HepG2 (cell line): Measurements from ENCODE around the gene DCDC1. TPM values are rescaled to one million over a fixed set of nuclear protein-coding genes. Genes with fewer than 3 reads are reported as not detected.
A peak's percentile ranks its signal among the peaks of the same experiment; 100 is the strongest.

Source experiments
- CREM ChIP-seq, 2 experiments: sonication (generic) in 1 of 2; formaldehyde crosslinking in 1 of 2; IDR thresholded peaks; 2 replicates each; pipeline versions ENCODE4 v1.4.0 to v1.6.1; 2016 to 2020; ENCODE audit warnings: antibody characterized with exemption in 1 of 2, mild to moderate bottlenecking in 1 of 2, missing genetic modification reagents in 1 of 2
- DMAP1 ChIP-seq: IDR thresholded peaks from 2 replicates; pipeline ENCODE4 v1.6.1; 2016
- PCBP2 ChIP-seq: fragments of 200-400 bp; formaldehyde crosslinking; optimal IDR thresholded peaks from 2 replicates; pipeline ENCODE3; 2018; ENCODE audit warnings: low read length, low read depth; ENCODE audit not compliant: poor library complexity, severe bottlenecking
- PPARG ChIP-seq: conservative IDR thresholded peaks from 2 replicates; pipeline ENCODE4 v1.6.1; 2016; ENCODE audit warnings: missing biosample characterization, missing genetic modification reagents
- RELA ChIP-seq: sonication (generic); formaldehyde crosslinking; IDR thresholded peaks from 2 replicates; pipeline ENCODE4 v1.4.0; 2020; ENCODE audit warnings: missing genetic modification reagents
- SAFB2 ChIP-seq: sonication (generic); formaldehyde crosslinking; IDR thresholded peaks from 2 replicates; pipeline ENCODE4 v1.5.1; 2020; ENCODE audit warnings: missing genetic modification reagents, low read depth, mild to moderate bottlenecking, borderline replicate concordance
- THAP11 ChIP-seq: IDR thresholded peaks from 2 replicates; pipeline ENCODE4 v1.6.1; 2016; ENCODE audit warnings: missing biosample characterization, missing genetic modification reagents
- ZIK1 ChIP-seq: sonication (generic); formaldehyde crosslinking; IDR thresholded peaks from 2 replicates; pipeline ENCODE4 v1.5.0; 2020; ENCODE audit warnings: mild to moderate bottlenecking, low read depth, missing genetic modification reagents, borderline replicate concordance
- ZKSCAN1 ChIP-seq: fragments of 150-350 bp; IDR thresholded peaks from 2 replicates; pipeline ENCODE4 v1.6.1; 2014; ENCODE audit warnings: low read length
- ZNF460 ChIP-seq: sonication (generic); formaldehyde crosslinking; IDR thresholded peaks from 2 replicates; pipeline ENCODE4 v1.5.1; 2020; ENCODE audit warnings: missing genetic modification reagents, mild to moderate bottlenecking, borderline replicate concordance
- ZNF572 ChIP-seq: sonication (generic); formaldehyde crosslinking; IDR thresholded peaks from 2 replicates; pipeline ENCODE4 v1.5.1; 2020; ENCODE audit warnings: mild to moderate bottlenecking, missing genetic modification reagents
- polyA plus RNA-seq, 8 experiments: library from polyadenylated mRNA; depleted of rRNA in 3 of 8; stranded (reverse) in 7 of 8; unstranded in 1 of 8; fragments of >200 nt; fragmentation: Illumina TruSeq in 4 of 8; extraction: Trizol in 4 of 8; gene quantifications; 2 replicates each; pipeline versions ENCODE4 v1.2.1 to v1.2.3, GENCODE V29; 2011 to 2016; ENCODE audit warnings: low read depth in 4 of 8, missing spikeins in 1 of 8, mixed read lengths in 1 of 8; ENCODE audit not compliant: insufficient read depth in 1 of 8
- total RNA-seq, 5 experiments: library from RNA; depleted of rRNA; stranded (reverse); fragments of >200 nt; fragmentation: Illumina TruSeq; extraction: Trizol; gene quantifications; 2 replicates each; pipeline ENCODE4 v1.2.3, GENCODE V29; 2016; ENCODE audit warnings: low read depth in 1 of 5
- TF ChIP-seq, protein P1 (sequence below): IDR thresholded peaks from 2 replicates; pipeline ENCODE4 v1.6.1; 2012; ENCODE audit warnings: low read length, improper control_type of control experiment
- TF ChIP-seq, protein P2 (sequence below): fragments of 450-650 bp; IDR thresholded peaks from 2 replicates; pipeline ENCODE4 v1.6.1; 2016
- TF ChIP-seq, protein P3 (sequence below): sonication (generic); formaldehyde crosslinking; IDR thresholded peaks from 2 replicates; pipeline ENCODE4 v1.8.1; 2023; ENCODE audit warnings: mild to moderate bottlenecking, missing genetic modification reagents, borderline replicate concordance
- TF ChIP-seq, protein P4 (sequence below): sonication (generic); formaldehyde crosslinking; IDR thresholded peaks from 2 replicates; pipeline ENCODE4 v1.4.0; 2020; ENCODE audit warnings: mild to moderate bottlenecking, missing genetic modification reagents

Gene DCDC1
- total and polyA plus RNA-seq, 2 of the 13 experiments (the other 11 are each of a cell fraction or from before 2014, with no cell fraction given) = 0.12 to 0.27 TPM

DNA sequence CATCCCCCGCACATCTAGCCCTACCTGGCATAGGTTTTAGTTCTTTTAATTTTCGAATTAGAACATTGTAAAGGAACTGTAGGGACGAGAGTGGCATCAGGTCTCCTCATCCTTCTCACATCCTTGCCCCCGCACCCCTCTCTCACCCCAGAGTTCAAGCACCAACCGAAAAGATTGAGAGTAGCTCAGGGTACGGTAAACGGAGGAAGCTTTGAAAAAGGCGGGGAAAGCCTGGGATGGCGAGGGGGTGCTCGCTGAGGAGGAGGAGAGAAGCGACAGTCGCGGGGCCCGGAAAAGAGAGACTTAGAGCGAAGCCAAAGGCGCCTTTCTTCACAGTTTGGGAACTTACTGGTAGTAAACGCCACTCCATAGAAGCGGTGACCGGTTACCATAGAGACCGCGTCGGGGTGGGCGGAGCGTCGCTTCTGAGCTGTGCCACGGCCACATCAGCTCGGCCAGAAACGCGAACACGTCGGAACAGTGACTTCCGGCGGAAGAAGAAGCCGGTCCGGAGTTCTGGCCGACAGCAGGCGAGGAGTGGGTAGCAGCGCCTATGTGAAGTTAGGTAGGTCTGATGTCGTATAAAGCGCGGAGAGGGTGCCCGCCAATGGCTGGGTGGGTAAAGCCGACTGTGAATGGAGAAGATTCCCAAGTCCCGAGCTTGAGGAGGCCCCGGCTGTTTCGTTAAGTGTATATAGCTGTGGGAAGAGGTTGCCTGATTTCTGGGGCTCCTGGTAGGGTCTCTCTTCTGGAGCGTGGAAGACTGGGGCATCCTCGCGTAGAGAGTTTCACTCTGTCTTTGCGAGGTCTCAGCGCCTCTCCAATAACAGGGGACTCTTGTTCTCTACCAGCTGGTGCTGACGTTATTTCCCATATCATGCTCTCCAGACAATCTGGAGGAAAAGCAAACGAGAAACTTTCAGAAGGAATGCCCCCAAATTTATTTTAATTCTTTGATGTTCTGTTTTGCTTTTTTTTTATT, at the start of gene DCDC1, which contains the start of gene DNAJC24 (continued):
- TF ChIP-seq, protein P1, sequence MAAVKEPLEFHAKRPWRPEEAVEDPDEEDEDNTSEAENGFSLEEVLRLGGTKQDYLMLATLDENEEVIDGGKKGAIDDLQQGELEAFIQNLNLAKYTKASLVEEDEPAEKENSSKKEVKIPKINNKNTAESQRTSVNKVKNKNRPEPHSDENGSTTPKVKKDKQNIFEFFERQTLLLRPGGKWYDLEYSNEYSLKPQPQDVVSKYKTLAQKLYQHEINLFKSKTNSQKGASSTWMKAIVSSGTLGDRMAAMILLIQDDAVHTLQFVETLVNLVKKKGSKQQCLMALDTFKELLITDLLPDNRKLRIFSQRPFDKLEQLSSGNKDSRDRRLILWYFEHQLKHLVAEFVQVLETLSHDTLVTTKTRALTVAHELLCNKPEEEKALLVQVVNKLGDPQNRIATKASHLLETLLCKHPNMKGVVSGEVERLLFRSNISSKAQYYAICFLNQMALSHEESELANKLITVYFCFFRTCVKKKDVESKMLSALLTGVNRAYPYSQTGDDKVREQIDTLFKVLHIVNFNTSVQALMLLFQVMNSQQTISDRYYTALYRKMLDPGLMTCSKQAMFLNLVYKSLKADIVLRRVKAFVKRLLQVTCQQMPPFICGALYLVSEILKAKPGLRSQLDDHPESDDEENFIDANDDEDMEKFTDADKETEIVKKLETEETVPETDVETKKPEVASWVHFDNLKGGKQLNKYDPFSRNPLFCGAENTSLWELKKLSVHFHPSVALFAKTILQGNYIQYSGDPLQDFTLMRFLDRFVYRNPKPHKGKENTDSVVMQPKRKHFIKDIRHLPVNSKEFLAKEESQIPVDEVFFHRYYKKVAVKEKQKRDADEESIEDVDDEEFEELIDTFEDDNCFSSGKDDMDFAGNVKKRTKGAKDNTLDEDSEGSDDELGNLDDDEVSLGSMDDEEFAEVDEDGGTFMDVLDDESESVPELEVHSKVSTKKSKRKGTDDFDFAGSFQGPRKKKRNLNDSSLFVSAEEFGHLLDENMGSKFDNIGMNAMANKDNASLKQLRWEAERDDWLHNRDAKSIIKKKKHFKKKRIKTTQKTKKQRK = no peak
- peak; percentile 78 for TF ChIP-seq CREM (IDR thresholded peaks at IDR 0.05)
- TF ChIP-seq CREM (CRISPR knock-in tag; IDR thresholded peaks at IDR 0.05) = no peak
- no peak for TF ChIP-seq ZIK1 (CRISPR knock-in tag)
- no peak for TF ChIP-seq PCBP2
- no peak for TF ChIP-seq SAFB2 (CRISPR knock-in tag)
- TF ChIP-seq ZNF572 (CRISPR knock-in tag) = no peak
- TF ChIP-seq, protein P2, sequence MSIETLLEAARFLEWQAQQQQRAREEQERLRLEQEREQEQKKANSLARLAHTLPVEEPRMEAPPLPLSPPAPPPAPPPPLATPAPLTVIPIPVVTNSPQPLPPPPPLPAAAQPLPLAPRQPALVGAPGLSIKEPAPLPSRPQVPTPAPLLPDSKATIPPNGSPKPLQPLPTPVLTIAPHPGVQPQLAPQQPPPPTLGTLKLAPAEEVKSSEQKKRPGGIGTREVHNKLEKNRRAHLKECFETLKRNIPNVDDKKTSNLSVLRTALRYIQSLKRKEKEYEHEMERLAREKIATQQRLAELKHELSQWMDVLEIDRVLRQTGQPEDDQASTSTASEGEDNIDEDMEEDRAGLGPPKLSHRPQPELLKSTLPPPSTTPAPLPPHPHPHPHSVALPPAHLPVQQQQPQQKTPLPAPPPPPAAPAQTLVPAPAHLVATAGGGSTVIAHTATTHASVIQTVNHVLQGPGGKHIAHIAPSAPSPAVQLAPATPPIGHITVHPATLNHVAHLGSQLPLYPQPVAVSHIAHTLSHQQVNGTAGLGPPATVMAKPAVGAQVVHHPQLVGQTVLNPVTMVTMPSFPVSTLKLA = no peak
- no peak; the same call in 1 of the 2 replicates for TF ChIP-seq ZKSCAN1
- no peak for TF ChIP-seq RELA
- TF ChIP-seq, protein P3, sequence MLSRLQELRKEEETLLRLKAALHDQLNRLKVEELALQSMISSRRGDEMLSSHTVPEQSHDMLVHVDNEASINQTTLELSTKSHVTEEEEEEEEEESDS (CRISPR knock-in tag) = no peak
- TF ChIP-seq, protein P4, sequence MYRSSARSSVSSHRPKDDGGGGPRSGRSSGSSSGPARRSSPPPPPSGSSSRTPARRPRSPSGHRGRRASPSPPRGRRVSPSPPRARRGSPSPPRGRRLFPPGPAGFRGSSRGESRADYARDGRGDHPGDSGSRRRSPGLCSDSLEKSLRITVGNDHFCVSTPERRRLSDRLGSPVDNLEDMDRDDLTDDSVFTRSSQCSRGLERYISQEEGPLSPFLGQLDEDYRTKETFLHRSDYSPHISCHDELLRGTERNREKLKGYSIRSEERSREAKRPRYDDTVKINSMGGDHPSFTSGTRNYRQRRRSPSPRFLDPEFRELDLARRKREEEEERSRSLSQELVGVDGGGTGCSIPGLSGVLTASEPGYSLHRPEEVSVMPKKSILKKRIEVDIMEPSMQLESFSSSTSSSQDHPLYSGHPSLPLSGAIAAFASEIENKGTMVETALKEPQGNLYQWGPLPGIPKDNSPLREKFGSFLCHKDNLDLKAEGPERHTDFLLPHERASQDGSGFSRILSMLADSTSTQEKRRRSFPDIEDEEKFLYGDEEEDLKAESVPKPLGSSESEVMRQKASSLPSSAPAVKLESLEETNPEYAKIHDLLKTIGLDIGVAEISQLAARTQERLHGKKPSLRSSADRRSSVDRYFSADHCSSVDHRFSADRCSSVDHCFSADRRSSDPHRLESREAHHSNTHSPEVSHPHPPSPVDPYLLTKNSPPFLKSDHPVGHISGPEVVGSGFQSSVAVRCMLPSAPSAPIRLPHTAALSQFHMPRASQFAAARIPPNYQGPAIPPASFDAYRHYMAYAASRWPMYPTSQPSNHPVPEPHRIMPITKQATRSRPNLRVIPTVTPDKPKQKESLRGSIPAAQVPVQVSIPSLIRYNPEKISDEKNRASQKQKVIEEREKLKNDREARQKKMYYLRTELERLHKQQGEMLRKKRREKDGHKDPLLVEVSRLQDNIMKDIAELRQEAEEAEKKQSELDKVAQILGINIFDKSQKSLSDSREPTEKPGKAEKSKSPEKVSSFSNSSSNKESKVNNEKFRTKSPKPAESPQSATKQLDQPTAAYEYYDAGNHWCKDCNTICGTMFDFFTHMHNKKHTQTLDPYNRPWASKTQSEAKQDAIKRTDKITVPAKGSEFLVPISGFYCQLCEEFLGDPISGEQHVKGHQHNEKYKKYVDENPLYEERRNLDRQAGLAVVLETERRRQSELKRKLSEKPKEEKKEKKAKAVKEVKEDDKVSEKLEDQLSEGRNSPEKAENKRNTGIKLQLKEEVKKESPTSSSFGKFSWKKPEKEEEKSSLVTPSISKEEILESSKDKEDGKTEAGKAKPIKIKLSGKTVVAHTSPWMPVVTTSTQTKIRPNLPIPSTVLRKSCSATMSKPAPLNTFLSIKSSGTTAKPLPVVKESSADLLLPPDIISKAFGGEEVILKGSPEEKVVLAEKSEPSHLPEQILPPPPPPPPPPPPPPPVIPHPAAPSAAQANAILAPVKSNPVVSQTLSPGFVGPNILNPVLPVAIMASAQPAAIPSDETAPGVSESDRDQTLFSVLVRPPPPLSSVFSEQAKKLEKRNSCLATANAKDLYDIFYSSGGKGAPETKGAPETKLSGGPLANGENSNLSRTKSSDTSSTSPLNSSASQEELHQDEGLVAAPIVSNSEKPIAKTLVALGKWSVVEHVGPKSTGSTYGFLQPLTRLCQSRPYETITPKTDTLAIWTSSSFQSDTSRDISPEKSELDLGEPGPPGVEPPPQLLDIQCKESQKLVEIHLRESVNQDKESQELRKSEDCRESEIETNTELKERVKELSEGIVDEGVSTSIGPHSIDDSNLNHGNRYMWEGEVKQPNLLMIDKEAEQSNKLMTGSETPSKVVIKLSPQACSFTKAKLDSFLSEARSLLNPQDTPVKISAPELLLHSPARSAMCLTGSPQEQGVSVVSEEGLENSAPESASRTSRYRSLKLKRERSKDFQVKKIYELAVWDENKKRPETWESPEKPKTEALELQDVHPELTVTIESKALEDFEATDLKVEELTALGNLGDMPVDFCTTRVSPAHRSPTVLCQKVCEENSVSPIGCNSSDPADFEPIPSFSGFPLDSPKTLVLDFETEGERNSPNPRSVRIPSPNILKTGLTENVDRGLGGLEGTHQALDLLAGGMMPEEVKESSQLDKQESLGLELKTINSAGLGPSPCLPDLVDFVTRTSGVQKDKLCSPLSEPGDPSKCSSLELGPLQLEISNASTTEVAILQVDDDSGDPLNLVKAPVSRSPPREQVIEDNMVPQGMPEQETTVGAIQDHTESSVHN (CRISPR knock-in tag) = no peak
- no peak for TF ChIP-seq PPARG
- no peak for TF ChIP-seq ZNF460 (CRISPR knock-in tag)
- TF ChIP-seq THAP11 (CRISPR knock-in tag) = peak; percentile 95
- peak; percentile 78 for TF ChIP-seq DMAP1 (CRISPR knock-in tag)
